Stimulated activated effector memory CD8-positive, alpha-beta T cell treated with anti-CD3 and anti-CD28 coated beads, Interleukin-12 subunit alpha, Interleukin-12 subunit beta, amount 100 ng/mL, for 72 hours (primary cell): Measurements from ENCODE around the gene CAPZB.

Source experiments
- ATAC-seq: fragments of 150-1000 bp; cut with Tn5 transposase; 2 replicates; pipeline ENCODE4 v1.10.0; 2021
- DNase-seq, 2 donors: peaks; one replicate each; pipeline ENCODE4 v3.0.0; 2021 to 2022; ENCODE audit warnings: low spot score in 2 of 2
- H3K27ac Mint-ChIP-seq: one replicate; pipeline ENCODE4 v1.8.0; 2022; ENCODE audit warnings: mild to moderate bottlenecking, mixed read lengths
- H3K36me3 Mint-ChIP-seq: one replicate; pipeline ENCODE4 v1.8.0; 2022; ENCODE audit warnings: mild to moderate bottlenecking, mixed read lengths
- H3K4me1 Mint-ChIP-seq: one replicate; pipeline ENCODE4 v1.8.0; 2022; ENCODE audit warnings: mixed read lengths
- H3K4me3 Mint-ChIP-seq: one replicate; pipeline ENCODE4 v1.8.0; 2022; ENCODE audit warnings: mild to moderate bottlenecking, mixed read lengths
- H3K9me3 Mint-ChIP-seq: one replicate; pipeline ENCODE4 v1.8.0; 2022; ENCODE audit warnings: mixed read lengths

CAPZB gene

DNA sequence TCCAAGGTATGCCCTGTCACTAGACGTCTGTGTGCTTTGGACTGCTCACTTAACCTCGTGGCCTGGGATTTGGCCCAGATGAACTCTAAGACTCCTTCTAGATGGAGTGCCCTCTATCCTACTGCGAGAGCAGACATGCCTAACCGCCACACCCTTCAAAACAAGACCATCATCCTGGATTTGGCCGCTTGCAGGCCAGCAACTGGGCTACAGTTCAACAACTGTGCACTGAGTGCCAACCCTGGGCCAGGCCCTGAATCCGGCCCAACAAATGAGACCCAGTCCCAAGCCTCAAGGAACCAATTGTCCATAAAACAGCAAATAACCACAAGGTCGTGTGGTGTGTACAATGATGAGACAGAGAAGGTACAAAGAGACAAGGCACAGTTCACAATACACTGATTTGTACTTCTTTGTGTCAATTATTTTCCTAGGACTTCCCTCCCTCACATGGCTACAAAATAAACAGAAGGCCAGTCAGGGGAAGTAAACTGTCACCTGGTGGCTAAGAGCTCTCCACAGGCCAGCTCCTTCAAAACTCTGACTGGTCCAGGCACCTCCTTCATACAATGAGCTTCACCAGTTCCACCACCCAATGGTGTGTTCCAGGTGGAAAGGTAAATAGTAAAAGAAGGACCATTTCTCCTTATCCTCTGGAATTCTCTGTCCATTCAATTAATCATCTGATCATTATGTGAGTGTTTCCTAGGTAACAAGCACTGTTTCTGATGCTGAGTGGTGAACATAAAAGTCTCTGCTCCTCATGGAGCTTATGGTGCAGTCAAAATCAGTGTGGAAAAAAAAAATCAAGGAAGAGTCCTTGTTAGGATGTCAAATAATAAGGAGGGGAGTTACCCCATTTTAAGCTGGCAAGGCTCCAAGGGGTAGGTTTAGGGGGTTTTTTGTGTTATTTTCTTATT is 60.4 kb downstream of the CAPZB start:
- Mint-ChIP-seq H3K4me3 (no peak overlapping the region), H3K36me3 (peaks cover 33% of the 10 kb centered on the region), H3K27ac (peak overlapping the region; percentile 89), H3K4me1 (peaks cover 75% of the 10 kb centered on the region), H3K9me3 (no peaks in the 10 kb centered on the region)
- DNase-seq (no peak), ATAC-seq (no peak)

DNA sequence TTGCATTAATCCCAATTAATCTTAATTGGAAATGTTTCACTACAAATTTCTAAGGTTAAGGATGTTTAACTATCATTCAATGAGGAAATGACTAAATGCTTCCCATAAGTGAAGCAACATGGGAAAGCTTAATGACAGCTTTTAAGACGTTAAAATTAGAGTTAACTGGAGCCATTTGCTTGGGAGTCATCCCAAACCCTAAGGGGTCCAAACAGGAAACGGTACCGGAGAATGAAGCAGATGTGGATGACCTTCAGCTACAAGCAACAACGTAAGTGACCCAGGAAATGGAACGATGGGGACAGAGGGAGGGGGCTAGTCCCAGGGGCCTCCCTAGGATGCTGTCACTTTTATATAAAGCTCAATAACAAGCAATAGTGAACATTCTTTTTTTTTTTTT is 62.2 kb downstream of the CAPZB start:
- DNase-seq (no peak), ATAC-seq (no peak)
- H3K4me1 Mint-ChIP-seq = peaks cover 66% of the 10 kb centered on the region
- H3K4me3 Mint-ChIP-seq = no peak overlapping the region
- peak overlapping the region; percentile 89 for H3K27ac Mint-ChIP-seq
- H3K36me3 Mint-ChIP-seq = peaks cover 41% of the 10 kb centered on the region
- no peaks in the 10 kb centered on the region for H3K9me3 Mint-ChIP-seq

DNA sequence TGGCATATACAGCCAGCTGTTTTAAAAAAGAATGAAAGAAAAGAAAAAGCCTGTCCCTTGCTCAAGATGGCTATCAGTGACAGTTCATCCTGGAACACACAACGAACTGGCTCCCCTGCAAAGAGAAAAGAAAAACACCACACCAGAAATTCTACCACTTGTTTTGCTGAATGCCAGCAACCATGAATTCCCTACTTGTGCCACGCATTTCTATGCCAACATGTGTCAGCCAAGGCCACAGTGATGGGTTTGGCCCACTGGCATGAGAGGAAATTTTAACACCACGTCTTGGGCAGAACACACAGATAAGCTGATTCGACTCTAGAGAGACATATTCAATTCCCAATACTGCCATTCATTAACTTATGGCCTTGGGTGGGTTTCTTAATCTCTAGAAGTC is 64.0 kb downstream of the CAPZB start:
- H3K36me3 Mint-ChIP-seq = peaks cover 46% of the 10 kb centered on the region
- DNase-seq = no peak
- peaks cover 77% of the 10 kb centered on the region for H3K4me1 Mint-ChIP-seq
- H3K4me3 Mint-ChIP-seq = no peak overlapping the region
- no peak for ATAC-seq
- peak overlapping the region; percentile 89 for H3K27ac Mint-ChIP-seq
- H3K9me3 Mint-ChIP-seq = no peaks in the 10 kb centered on the region

DNA sequence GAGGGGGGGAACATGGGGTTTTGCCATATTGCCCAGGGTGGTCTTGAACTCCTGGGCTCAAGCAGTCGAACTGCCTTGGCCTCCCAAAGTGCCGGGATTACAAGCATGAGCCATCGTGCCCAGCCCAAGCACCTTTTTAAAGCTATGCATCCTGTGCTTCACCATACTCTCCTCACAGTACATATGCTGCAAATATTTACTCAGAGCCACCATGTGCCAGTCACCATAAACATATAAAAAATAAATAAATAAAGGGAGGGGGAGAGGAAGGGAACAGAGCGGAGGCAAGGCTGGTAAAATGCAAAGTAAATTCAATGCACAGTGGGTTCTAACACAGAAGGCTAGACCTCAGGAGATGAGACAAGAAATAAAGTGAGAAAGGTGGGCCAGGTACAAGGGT is 64.7 kb downstream of the CAPZB start:
- peak overlapping the region; percentile 89 for H3K27ac Mint-ChIP-seq
- ATAC-seq (no peak), DNase-seq (no peak)
- peaks cover 50% of the 10 kb centered on the region for H3K36me3 Mint-ChIP-seq
- no peaks in the 10 kb centered on the region for H3K9me3 Mint-ChIP-seq
- H3K4me1 Mint-ChIP-seq = peaks cover 72% of the 10 kb centered on the region
- H3K4me3 Mint-ChIP-seq = no peak overlapping the region

DNA sequence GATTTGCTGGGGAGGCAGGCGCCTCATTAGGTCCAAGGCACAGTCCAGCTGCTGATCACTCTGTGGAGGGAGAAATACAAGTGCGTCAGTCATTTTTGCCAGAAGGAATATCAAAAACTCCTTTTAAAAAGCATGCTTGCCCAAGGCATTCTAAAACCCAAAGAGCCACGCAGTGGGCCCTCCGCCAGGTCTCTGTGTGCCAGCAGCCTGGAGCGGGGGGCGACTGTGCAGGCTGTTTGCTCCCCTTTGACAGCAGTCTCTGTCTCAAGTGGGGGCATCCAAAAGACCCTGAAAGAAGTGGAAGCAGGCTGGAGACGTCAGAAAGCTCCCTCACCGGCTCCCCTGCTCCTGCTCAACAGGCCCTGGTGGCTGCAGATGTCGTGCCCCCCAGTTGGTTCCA is 65.6 kb downstream of the CAPZB start:
- Mint-ChIP-seq H3K27ac (peak overlapping the region; percentile 68), H3K4me3 (no peak overlapping the region), H3K9me3 (no peaks in the 10 kb centered on the region), H3K4me1 (peaks cover 70% of the 10 kb centered on the region), H3K36me3 (peaks cover 53% of the 10 kb centered on the region)
- ATAC-seq (no peak), DNase-seq (no peak)

DNA sequence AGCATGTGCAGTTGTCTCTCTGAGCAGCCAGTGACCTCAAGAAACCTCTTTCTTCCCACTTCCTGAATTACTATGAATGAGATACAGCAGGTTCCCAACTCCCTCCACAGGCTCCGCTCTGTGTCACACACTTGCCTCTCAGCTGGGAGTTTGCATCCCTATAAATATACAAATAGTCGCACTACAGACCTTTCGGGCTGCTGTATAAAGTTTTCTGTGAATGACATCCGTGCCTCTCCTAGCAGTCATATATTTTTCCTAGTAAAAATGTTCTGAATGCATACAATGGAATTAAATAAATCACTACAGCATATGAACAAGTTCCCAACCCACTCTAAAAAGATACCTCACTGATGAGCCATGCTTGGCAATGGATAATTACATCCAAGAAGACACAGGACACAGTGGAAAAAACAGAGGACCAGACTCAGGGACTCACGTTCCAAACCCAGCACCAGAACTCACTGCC is 66.8 kb downstream of the CAPZB start:
- ATAC-seq (no peak), DNase-seq (no peak)
- H3K9me3 Mint-ChIP-seq = no peaks in the 10 kb centered on the region
- peaks cover 70% of the 10 kb centered on the region for H3K4me1 Mint-ChIP-seq
- H3K4me3 Mint-ChIP-seq = no peak overlapping the region
- peaks cover 57% of the 10 kb centered on the region for H3K36me3 Mint-ChIP-seq
- H3K27ac Mint-ChIP-seq = peak overlapping the region; percentile 76

DNA sequence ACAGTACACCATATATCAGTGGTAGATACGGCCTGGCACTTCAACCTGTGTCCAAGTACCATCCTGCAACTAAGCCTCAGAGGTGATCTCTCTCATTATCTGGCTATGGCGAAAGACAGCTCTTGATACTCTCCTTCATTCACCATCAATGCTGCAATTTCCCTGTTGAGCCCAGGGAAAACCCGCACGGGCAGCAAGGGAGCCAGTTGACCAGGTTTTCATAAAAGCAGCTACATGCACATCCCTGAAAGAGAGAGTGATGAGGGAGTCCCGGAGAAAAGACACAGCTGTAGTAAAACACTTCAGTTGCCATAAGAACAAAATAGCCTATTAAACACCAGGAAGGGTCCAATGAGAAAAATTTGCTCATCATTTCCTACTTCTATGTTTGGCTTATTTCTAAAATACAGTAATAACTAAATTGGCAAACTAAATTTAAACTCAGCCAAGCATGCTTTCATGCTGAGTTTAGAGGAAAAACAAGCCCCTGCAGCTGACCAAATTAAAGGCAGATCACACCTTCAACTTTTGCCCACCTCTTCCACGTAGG is 68.3 kb downstream of the CAPZB start:
- H3K4me1 Mint-ChIP-seq = peaks cover 60% of the 10 kb centered on the region
- ATAC-seq = no peak
- H3K36me3 Mint-ChIP-seq = peaks cover 52% of the 10 kb centered on the region
- H3K27ac Mint-ChIP-seq = peak overlapping the region; percentile 76
- no peak for DNase-seq
- no peaks in the 10 kb centered on the region for H3K9me3 Mint-ChIP-seq
- no peak overlapping the region for H3K4me3 Mint-ChIP-seq

DNA sequence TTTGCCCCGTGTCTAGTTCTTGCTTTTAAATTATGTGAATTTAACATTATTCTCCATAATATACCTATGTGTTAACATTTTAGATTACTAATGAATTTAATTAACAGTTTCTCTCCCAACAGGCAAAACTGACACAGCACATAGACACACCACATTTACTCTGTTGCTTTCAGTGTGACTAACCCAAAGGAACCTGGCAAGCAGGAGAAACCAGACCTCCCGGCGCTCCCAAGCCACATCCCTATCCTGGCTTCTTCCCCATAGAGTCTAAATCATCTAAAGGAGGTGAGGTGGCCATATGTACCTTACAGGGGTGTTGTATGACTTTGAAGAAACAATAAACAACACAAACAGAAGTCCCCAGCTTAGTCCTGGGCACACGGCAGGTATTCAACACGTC is 69.2 kb downstream of the CAPZB start:
- no peak overlapping the region for H3K4me3 Mint-ChIP-seq
- no peak for DNase-seq
- H3K36me3 Mint-ChIP-seq = peaks cover 60% of the 10 kb centered on the region
- ATAC-seq = no peak
- peak overlapping the region; percentile 76 for H3K27ac Mint-ChIP-seq
- no peaks in the 10 kb centered on the region for H3K9me3 Mint-ChIP-seq
- H3K4me1 Mint-ChIP-seq = peaks cover 59% of the 10 kb centered on the region

DNA sequence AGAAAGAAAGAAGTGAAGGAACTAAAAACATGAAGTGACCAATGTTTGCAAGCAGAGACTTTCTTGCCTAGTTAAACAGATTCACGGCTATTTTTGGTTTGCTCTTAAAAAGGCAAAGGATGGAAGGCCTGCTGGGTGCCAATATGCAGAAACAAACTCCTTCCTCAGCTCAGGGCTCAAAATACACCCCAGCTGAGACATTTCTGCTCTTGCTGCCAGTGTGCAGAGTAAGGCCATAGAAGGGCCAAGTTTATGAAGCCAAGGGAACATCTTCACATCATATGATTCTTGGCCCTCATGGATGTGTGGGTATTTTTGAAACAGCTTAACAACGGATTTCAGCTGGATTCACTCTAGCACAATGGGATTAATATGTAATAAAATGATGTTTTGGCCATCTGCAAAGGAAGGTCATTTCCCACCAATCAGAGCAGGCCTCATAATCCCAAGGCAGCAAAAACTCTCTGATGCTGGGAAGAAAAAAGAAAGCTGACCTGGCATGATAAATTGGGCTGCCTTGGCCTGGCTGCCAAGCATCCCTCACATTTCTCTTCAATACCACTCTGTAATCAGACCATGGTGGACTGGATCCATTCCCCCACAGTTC is 70.7 kb downstream of the CAPZB start:
- Mint-ChIP-seq H3K4me1 (peaks cover 69% of the 10 kb centered on the region), H3K27ac (peak overlapping the region; percentile 77), H3K4me3 (no peak overlapping the region), H3K9me3 (no peaks in the 10 kb centered on the region), H3K36me3 (peaks cover 65% of the 10 kb centered on the region)
- ATAC-seq (no peak), DNase-seq (no peak)

DNA sequence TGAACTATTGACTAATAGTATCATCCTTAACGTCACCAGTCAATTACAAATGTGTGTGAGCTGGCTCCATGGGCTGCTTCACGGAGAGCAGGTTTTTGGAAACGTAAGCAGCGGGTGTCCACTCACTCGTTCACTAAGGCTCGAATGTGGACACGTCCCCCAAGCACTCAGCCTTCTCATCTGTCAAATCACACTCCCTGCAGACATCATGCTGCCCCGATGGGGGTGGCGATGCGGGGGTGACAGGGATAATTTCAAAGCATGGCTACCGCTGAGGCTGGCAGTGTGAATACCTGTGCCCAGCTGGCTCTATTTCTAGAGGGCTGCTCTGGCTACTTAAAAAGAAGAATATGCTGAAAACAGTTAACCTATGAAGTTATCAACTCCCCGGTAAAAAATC is 71.3 kb downstream of the CAPZB start:
- Mint-ChIP-seq H3K9me3 (no peaks in the 10 kb centered on the region), H3K4me1 (peaks cover 75% of the 10 kb centered on the region), H3K36me3 (peaks cover 58% of the 10 kb centered on the region), H3K4me3 (no peak overlapping the region), H3K27ac (peak overlapping the region; percentile 77)
- ATAC-seq = no peak
- no peak for DNase-seq

DNA sequence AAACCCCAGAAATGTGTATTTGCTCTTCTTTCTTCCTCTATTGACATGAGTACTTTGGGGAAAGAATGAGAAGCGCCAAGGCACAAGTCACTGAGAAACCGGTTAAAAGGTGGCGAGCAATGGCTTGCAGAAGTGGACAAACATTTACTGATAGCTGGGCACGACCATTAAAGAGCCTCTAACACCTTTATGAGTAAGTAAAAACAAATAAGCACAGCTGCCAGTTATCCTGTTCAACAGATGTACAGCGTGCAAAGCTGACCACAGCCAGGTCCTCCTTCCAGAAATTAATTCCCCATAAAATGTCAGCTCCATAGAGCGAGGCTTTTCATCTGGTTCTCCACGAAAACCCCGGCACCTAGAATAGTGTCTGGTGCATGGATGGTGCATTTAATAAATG is 72.7 kb downstream of the CAPZB start:
- no peaks in the 10 kb centered on the region for H3K9me3 Mint-ChIP-seq
- DNase-seq = no peak
- no peak overlapping the region for H3K4me3 Mint-ChIP-seq
- peaks cover 77% of the 10 kb centered on the region for H3K4me1 Mint-ChIP-seq
- peak overlapping the region; percentile 77 for H3K27ac Mint-ChIP-seq
- peaks cover 50% of the 10 kb centered on the region for H3K36me3 Mint-ChIP-seq
- ATAC-seq = no peak

DNA sequence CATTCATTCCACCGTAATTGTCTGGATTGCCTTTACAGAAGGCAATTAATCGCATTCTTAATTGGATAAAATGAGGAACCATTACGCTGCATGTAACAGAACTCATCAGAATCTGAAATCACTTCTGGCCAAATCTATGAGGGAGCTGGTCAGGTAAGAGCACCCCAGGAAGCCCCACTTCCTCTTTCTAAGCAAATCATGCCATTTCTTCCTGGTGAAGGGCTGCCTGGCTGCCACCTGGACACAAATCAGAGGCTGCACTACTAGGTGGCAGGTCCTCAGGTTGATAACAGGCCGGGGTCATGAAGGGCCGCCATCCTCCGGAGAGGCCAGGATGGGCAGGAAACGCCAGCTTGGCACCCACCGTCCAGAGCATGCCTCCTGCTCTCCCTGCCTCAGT is 73.7 kb downstream of the CAPZB start:
- no peak for ATAC-seq

DNA sequence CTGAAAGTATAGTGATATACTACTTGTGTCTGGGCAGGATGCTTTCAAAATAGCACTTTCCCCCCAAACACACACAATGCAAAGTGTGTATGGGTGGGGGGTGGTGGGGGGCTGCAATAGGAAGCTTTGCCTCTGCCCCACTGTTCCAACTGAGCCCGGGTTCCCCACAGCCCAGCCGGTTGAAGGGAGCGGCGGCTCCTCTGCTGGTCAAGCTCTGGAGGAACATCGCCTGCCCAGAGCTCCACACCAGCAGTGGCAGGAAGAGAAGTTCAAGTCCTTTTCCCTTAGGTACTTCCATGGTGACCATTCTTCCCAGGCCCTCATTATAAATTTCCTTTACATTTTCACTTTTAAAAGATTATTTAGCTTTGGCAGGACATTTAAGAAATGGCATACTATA is 74.9 kb downstream of the CAPZB start:
- Mint-ChIP-seq H3K4me1 (peaks cover 83% of the 10 kb centered on the region), H3K4me3 (no peak overlapping the region), H3K9me3 (no peaks in the 10 kb centered on the region), H3K27ac (peak overlapping the region; percentile 68), H3K36me3 (peaks cover 37% of the 10 kb centered on the region)
- no peak for ATAC-seq
- no peak for DNase-seq

More for the DNA sequence above, 73.7 kb downstream of the CAPZB start:
- Mint-ChIP-seq H3K9me3 (no peaks in the 10 kb centered on the region), H3K27ac (peak overlapping the region; percentile 68), H3K4me3 (no peak overlapping the region), H3K4me1 (peaks cover 77% of the 10 kb centered on the region), H3K36me3 (peaks cover 40% of the 10 kb centered on the region)
- no peak for DNase-seq

DNA sequence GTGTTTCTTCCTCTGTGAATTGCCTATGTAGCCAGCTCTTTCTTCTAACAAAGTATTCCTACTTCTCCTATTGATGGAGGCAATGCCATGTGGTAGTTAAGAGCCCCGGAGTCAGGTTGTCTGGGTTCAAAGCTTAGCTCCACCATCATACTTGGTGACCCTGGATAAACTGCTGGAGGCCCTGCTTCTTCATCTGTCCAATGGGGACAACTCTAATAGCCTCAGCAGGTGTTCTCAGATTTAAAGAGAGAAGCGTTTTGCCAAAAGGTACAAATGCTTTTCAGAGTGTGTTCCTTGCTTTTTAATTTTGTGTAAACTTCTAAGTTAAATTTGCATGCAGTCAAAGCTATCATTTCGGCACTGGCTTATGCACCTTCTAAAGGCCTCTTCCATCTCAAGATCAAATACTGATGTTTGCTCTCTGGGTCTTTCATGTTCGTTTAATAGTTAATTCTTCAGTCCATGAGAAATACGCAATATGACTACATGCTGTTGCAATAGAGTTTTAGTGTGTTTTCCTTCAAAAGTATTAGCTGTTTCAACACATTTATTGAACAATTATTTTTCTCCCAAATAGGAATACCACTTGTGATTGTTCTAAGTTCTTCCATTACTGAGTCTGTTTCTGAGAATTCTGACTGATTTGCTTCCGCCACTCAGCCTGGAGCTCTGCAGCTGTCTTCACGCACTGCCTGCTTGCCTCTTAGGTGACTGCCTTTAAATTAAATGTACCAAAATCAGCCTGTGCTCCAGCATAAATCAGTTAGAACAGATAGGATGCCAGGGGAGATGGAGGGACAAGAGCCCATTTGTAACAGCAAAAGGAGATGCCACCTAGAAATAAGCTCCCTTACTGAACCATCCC is 75.6 kb downstream of the CAPZB start:
- Mint-ChIP-seq H3K4me1 (peaks cover 83% of the 10 kb centered on the region), H3K27ac (peak overlapping the region; percentile 68), H3K36me3 (peaks cover 36% of the 10 kb centered on the region), H3K4me3 (no peak overlapping the region), H3K9me3 (no peaks in the 10 kb centered on the region)
- no peak for ATAC-seq
- DNase-seq = no peak

DNA sequence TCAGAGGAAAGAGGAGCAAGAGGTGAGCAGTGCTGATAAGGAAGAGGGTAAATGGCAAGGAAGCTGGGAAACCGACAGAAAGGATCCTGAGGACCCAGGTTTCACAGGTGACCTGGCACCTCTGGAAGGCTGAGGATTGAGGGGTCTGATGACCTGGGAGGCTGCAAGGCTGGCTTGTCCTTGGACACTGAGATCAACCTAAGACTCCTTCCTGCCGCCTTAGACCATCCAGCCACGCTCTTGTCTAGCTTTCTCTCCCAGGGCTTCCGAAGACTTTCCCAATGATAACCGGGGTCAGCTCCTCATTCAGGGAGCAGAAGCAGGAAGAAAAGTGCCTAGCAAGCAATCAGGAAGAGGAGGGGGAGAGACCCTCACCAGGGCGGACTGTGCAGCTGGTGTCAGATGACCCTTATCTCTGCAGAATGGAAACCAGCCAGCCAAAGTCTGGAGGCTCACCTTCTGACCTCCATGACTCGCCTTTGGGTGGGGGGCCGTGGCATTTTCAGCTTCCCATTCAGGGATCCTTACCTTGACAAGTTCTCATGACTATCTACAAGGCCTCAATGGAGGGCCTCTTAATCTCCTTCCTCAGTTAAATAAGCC is 77.7 kb downstream of the CAPZB start:
- no peak overlapping the region for H3K4me3 Mint-ChIP-seq
- ATAC-seq (no peak), DNase-seq (no peak)
- peak overlapping the region; percentile 88 for H3K27ac Mint-ChIP-seq
- no peaks in the 10 kb centered on the region for H3K9me3 Mint-ChIP-seq
- H3K4me1 Mint-ChIP-seq = peaks cover 86% of the 10 kb centered on the region
- H3K36me3 Mint-ChIP-seq = peaks cover 51% of the 10 kb centered on the region
